ACC112 (cell line): Measurements from ENCODE around the gene CNNM3.

Source experiments
- H2AFZ ChIP-seq: fragments of 200-600 bp; sonication (generic); one replicate; pipeline ENCODE4 v1.6.0; 2017; ENCODE audit warnings: antibody characterized with exemption, low read length; ENCODE audit not compliant: unreplicated experiment
- H3K27ac ChIP-seq: fragments of 200-600 bp; sonication (generic); 2 replicates; pipeline ENCODE4 v1.5.1; 2014; ENCODE audit warnings: low read depth, mild to moderate bottlenecking, antibody characterized with exemption, low read length, moderate library complexity
- H3K27me3 ChIP-seq: fragments of 200-600 bp; sonication (generic); 2 replicates; pipeline ENCODE4 v1.6.1; 2014; ENCODE audit warnings: mild to moderate bottlenecking, antibody characterized with exemption, low read length, moderate library complexity, mixed read lengths; ENCODE audit not compliant: insufficient read depth
- H3K36me3 ChIP-seq: fragments of 200-600 bp; sonication (generic); 2 replicates; pipeline ENCODE4 v1.6.1; 2016; ENCODE audit warnings: mild to moderate bottlenecking, antibody characterized with exemption, low read length, moderate library complexity, mixed read lengths; ENCODE audit not compliant: insufficient read depth
- H3K4me1 ChIP-seq: fragments of 200-600 bp; sonication (generic); one replicate; pipeline ENCODE4 v1.6.1; 2016; ENCODE audit warnings: low read length, mixed read lengths; ENCODE audit not compliant: insufficient read depth, unreplicated experiment, control insufficient read depth
- H3K4me3 ChIP-seq: fragments of 200-600 bp; sonication (generic); 2 replicates; pipeline ENCODE4 v1.5.1; 2014; ENCODE audit warnings: mild to moderate bottlenecking, low read depth, low read length
- H3K79me2 ChIP-seq: fragments of 200-600 bp; sonication (generic); one replicate; pipeline ENCODE4 v1.6.0; 2016; ENCODE audit warnings: low read length; ENCODE audit not compliant: control insufficient read depth, unreplicated experiment, insufficient read depth

Gene CNNM3

DNA sequence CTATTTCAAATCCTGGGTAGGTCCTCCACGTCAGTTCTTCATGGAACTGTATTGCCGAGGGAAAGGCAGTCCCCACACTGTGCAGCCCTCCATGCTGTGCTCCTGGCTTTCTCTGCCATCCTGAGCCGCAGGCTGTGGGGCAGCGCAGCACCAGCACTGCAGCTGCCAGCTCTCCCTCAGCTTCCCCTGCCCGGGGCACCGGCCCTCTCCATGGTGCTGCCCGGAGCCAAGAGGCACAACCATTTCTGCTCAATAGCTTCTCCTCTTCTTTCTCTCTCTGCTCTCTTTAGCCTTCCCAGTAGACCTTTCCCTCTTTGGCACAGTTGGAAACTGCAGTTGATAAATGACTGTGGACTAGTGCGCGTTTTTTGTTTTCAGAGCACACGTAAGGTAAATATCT lies 15.6 kb downstream of the CNNM3 start:
- Histone ChIP-seq H3K4me1 (no peaks in the 10 kb centered on the region), H3K27ac (no peak overlapping the region), H3K79me2 (no peaks in the 10 kb centered on the region), H3K27me3 (no peaks in the 10 kb centered on the region), H2AFZ (no peak overlapping the region), H3K4me3 (no peak overlapping the region), H3K36me3 (no peaks in the 10 kb centered on the region)

DNA sequence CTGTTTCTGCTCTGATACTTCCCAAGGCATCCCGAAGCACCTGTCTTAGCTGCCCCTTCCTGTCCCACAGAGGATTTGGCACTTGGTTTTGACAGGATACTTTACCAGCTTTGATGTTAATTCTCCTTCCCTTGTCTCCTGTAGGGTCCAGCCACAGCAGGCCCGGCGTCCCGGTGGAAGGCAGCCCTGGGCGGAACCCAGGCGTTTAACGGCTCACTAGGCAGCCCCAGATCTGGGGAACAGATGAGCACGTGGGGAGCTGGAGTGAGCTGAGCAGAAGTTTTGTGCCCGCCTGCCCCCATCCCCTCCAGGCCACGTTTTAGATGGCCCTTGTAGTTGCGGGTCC lies 16.3 kb downstream of the CNNM3 start:
- no peaks in the 10 kb centered on the region for H3K4me1 ChIP-seq
- H3K4me3 ChIP-seq: no peak overlapping the region
- H2AFZ ChIP-seq: no peak overlapping the region
- no peaks in the 10 kb centered on the region for H3K27me3 ChIP-seq
- no peaks in the 10 kb centered on the region for H3K36me3 ChIP-seq
- H3K27ac ChIP-seq: no peak overlapping the region
- no peaks in the 10 kb centered on the region for H3K79me2 ChIP-seq

DNA sequence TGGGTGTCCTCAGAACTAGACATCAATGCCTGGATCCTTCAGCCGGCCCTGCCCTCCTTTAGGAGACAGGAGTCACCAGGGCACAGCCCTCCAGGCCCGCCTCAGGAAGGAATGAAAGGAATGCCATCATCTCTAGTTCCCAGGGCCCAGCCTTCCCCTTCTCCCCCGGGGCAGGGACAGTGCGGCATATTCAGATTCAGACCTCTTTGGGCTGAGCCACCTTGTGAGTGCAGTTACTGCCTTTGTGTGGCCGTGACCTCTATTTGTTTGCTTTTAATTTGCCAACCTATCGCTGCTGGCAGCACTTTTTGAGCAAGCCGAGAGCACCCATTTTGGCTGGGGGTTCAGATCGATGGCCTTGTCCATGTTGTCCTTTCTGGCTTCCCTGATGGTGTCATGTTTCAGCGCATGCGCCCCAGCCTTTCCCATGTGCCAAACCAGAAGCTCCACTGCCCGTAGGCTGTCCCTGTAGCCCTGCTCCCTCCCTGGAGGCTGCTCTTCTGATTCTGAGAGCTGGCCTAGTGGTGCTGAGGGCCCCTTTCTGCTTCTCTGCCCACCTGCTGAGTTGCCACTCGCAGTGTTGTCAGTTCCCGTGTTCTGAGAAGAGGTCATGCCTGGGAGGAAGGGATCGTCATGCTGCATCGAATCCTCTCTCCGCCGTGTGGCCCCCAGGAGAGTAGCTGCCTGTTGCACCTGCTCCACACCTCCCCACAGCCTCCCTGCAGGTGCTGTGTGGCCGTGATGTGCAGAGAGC lies 16.9 kb downstream of the CNNM3 start:
- H3K4me1 ChIP-seq: no peaks in the 10 kb centered on the region
- H3K4me3 ChIP-seq: no peak overlapping the region
- H2AFZ ChIP-seq: no peak overlapping the region
- H3K36me3 ChIP-seq: no peaks in the 10 kb centered on the region
- H3K27me3 ChIP-seq: no peaks in the 10 kb centered on the region
- no peaks in the 10 kb centered on the region for H3K79me2 ChIP-seq
- H3K27ac ChIP-seq: no peak overlapping the region

DNA sequence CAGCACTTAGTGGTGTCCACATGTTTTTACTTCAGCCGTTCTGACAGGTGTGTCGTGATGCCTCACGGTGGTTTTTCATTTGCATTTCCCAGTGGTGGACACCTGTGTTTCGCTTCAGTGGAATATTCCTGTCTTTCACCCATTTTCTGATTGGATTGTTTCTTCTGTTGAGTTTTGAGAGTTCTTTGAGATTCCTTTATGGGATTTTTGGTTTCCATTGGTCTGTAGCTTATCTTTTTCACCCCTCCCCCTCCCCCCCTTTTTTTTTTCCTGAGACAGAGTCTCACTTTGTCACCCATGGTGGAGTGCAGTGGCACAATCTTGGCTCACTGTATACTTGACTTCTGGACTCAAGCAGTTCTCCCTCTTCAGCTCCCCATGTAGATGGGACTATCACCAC lies 19.8 kb downstream of the CNNM3 start:
- Histone ChIP-seq H3K27me3 (no peaks in the 10 kb centered on the region), H3K79me2 (no peaks in the 10 kb centered on the region), H3K36me3 (no peaks in the 10 kb centered on the region), H3K27ac (no peak overlapping the region), H2AFZ (no peak overlapping the region), H3K4me3 (no peak overlapping the region), H3K4me1 (no peaks in the 10 kb centered on the region)

DNA sequence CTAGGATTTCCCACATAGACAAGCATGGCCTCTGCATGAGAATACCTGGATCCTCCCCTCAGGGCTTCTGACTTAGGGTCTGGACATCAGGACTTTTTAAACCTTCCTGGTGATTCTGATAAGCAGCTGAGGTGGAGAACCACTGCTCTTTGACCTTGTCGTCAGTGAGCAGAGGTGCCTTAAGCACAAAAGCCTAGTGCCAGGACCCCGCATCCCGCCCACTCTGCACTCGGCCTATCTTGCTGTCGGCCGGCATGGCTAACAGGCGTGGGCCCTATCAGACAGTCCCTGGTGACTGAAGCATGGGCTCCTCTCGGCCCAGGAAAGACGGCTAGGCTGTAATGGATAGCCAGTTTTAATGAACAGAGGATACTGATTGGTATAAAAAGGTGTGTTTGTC lies 21.5 kb downstream of the CNNM3 start:
- Histone ChIP-seq H3K36me3 (no peaks in the 10 kb centered on the region), H3K4me1 (no peaks in the 10 kb centered on the region), H3K27me3 (no peaks in the 10 kb centered on the region), H3K4me3 (no peak overlapping the region), H3K79me2 (no peaks in the 10 kb centered on the region), H2AFZ (no peak overlapping the region), H3K27ac (no peak overlapping the region)

DNA sequence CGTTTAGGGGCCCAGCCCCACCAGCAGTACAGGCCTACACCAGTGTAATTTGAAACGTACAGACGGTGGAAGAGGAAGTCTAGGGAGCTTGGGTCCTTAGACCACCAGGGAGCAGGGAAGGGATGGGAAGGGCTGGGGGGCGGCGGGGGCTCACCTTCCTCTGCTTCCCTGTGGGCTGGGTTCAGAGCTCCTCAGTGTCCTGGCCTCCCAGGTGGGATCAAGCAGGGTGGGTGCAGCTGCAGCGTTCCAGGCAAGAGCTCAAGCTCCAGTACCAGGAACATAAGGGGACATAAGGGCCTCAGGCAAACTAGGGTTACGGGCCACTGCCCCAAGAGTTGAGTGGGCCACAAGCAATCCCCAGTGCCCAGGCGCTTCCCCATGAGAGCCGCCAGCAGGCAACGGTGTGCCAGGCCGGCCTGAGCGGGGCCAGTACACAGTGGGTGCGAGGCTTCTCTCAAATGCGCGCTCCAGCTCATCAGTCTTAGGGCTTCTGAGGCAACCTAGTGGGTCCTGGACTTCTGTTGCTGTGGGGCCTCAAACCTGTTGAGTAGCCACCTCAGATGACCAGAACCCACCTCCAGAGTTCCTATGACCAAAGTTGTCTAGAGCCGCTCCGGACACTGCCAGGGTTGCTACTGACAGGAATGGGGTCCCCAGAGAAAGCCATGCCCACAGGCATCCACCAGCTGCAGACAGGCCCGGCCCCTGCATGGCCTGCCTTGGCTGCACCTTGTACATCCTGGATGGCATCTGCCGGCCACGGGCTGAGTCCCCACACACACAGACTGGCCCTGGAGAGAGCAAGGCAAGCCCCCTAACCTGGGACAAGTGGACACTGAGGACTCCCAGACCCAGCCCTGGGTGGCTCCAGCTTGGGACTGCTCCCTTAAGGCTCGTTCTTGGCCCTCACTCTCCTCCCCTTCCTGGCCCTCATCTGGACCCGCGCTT lies 22.6 kb downstream of the CNNM3 start:
- Histone ChIP-seq H3K79me2 (no peaks in the 10 kb centered on the region), H3K4me1 (no peaks in the 10 kb centered on the region), H3K27me3 (no peaks in the 10 kb centered on the region), H3K4me3 (no peak overlapping the region), H2AFZ (no peak overlapping the region), H3K27ac (no peak overlapping the region), H3K36me3 (no peaks in the 10 kb centered on the region)

DNA sequence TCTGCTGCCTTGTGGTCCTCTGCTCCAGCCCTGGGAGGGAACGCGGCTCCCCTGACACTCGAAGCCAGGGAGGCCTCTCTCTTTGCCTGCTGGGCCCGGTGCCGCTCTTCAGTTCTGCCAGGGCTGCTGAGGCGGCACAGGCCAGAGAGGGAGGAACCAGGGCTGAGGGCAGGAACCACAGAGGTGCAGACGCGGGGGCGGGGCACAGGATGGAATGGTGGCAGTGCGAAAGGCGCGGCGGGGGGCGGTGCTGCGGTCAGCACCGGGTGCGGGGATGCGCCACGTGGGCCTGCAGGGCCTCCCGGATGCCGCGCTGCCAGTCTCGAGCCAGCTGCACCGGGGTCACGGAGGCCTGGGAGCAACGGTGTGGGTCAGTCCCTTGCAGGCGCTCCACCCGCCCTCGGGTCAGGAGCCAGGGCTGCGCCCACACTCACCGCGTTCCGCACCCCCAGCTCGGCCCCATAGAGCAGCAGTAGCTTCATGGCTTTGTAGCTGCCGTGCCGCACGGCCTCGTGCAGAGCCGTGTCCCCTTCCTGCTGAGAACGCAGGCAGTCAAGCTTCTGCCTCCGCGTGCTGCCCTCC lies 23.3 kb downstream of the CNNM3 start:
- H3K4me3 ChIP-seq: no peak overlapping the region
- H2AFZ ChIP-seq: no peak overlapping the region
- H3K27me3 ChIP-seq: no peaks in the 10 kb centered on the region
- H3K79me2 ChIP-seq: no peaks in the 10 kb centered on the region
- no peaks in the 10 kb centered on the region for H3K4me1 ChIP-seq
- no peak overlapping the region for H3K27ac ChIP-seq
- no peaks in the 10 kb centered on the region for H3K36me3 ChIP-seq

DNA sequence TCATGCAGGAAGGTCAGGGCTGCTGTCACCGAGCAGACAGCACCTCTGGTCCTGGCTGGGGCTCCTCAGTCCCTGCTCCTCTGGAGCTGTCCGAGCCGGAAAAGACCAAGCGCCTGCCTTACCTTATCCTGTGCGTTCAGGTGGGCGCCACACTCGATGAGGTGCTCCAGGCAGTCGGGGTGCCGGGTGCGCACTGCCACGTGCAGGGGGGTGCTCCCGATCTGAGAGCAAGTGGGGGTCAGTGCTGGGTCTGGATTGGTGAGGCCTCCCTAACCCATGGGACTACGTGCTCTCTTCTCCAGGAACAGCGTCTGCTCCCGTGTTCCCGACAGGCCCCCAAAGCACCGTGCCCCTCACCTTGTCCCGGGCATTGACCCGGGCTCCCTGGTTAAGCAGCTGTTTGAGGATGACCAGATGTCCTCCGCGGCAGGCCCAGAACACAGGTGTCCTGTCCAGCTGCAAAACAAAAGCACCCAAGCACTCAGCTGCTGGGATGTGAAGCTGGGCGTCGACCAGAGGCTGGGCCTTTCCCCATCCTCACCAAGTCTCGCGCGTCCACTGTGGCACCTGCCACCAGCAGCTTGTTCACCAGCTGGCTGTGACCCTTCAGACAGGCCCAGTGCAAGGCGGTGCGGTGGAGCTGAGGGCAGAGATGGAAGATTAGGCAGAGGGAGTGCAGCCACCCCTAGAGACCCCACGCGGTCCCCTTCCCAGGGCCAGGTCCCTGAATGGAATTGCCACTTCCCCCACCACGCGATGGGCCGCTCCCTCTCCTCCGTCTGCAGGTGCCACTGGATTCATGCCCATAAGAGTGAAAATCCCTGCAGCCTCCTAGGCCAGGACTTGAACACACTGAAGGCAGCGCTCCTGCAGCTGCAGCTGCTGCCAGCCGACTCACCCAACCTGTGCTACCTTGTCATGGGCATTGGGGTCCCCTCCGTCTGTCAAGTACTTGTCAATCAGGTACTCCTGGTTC lies 24.1 kb downstream of the CNNM3 start:
- H3K27ac ChIP-seq: no peak overlapping the region

DNA sequence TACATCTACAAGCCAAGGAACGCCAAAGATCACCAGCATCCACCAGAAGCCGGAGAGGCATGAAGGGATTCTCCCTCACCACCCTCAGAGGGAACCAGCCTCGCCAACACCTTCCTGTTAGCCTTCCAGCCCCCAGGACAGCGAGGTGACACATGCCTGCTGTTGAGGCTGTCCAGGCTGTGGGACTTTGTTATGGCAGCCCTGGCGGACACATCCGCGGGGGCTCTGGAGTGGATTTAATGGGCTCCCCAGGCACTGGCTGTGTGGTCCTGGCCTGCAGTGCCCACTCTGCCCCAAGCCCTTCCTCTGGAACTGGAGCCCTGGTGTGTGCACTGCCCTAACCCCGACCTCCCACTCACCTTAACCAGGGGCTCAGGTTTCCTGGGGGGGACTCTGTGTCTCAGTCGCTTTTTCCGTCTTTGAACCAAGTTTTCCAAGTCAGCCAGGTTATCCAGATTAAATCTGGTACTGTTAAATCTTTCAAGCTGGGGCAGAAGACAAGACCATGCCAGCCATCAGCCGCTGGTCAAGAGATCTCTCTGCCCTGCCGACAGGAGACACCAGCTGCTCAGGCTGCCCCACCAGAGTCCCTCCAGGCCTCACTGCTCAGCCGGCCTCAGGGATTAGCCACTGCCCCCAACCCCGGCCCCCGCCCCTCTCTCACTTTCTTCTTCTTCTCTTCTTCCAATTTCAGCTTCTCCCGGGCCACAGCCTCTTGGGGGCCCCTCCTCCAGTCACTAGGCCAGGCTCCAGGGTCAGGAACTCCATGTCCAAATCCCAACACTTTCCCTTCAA lies 25.8 kb downstream of the CNNM3 start:
- Histone ChIP-seq H3K27ac (no peak overlapping the region), H2AFZ (no peak overlapping the region), H3K4me1 (no peaks in the 10 kb centered on the region), H3K4me3 (no peak overlapping the region), H3K79me2 (no peaks in the 10 kb centered on the region), H3K36me3 (no peaks in the 10 kb centered on the region), H3K27me3 (no peaks in the 10 kb centered on the region)

More for the DNA sequence above, 24.1 kb downstream of the CNNM3 start:
- Histone ChIP-seq H3K79me2 (no peaks in the 10 kb centered on the region), H3K36me3 (no peaks in the 10 kb centered on the region), H2AFZ (no peak overlapping the region), H3K27me3 (no peaks in the 10 kb centered on the region), H3K4me1 (no peaks in the 10 kb centered on the region), H3K4me3 (no peak overlapping the region)
